Fibroblast of lung (primary cell): ENCODE results near the gene ROM1. TPM values are rescaled to one million over a fixed set of nuclear protein-coding genes. Genes with fewer than 3 reads are reported as not detected.

Experiments used
- DNase-seq, 2 donors: peaks; one replicate each; pipeline versions ENCODE4 v3.0.0 to v3.0.0-alpha.2; 2010; ENCODE audit warnings: low read depth in 2 of 2
- H2AFZ ChIP-seq: 2 replicates; pipeline ENCODE4 v1.5.1; 2012; ENCODE audit warnings: low read length, control low read depth, inconsistent platforms
- H3K27ac ChIP-seq: 2 replicates; pipeline ENCODE4 v1.5.1; 2011; ENCODE audit warnings: low read length, control low read depth; ENCODE audit not compliant: insufficient read depth
- H3K27me3 ChIP-seq: 2 replicates; pipeline ENCODE4 v1.5.1; 2011; ENCODE audit warnings: mild to moderate bottlenecking, low read length; ENCODE audit not compliant: control insufficient read depth, insufficient read depth
- H3K36me3 ChIP-seq: 2 replicates; pipeline ENCODE4 v1.5.1; 2011; ENCODE audit warnings: low read length; ENCODE audit not compliant: control insufficient read depth, insufficient read depth
- H3K4me1 ChIP-seq: 2 replicates; pipeline ENCODE4 v1.5.1; 2011; ENCODE audit warnings: low read length; ENCODE audit not compliant: control insufficient read depth, insufficient read depth; ENCODE audit errors: extremely low read depth
- H3K4me2 ChIP-seq: 2 replicates; pipeline ENCODE4 v1.5.1; 2011; ENCODE audit warnings: low read length, control low read depth; ENCODE audit not compliant: insufficient read depth; ENCODE audit errors: extremely low read depth
- H3K4me3 ChIP-seq, 4 experiments: fragments of 200-600 bp in 1 of 4; sonication (generic) in 1 of 4; replicated peaks in 1 of 4; 2 replicates each; pipeline ENCODE4 v1.5.1; 2011 to 2016; ENCODE audit warnings: low read length in 4 of 4, low read depth in 3 of 4, mild to moderate bottlenecking in 3 of 4, control low read depth in 2 of 4, inconsistent platforms in 1 of 4, mixed read lengths in 1 of 4; ENCODE audit not compliant: insufficient read depth in 1 of 4; ENCODE audit errors: control extremely low read depth in 1 of 4
- H3K79me2 ChIP-seq: 2 replicates; pipeline ENCODE4 v1.5.1; 2012; ENCODE audit warnings: mild to moderate bottlenecking, low read length, inconsistent platforms; ENCODE audit not compliant: control insufficient read depth, insufficient read depth
- H3K9ac ChIP-seq: 2 replicates; pipeline ENCODE4 v1.5.1; 2011; ENCODE audit warnings: mild to moderate bottlenecking, low read length, control low read depth; ENCODE audit not compliant: insufficient read depth
- H3K9me3 ChIP-seq: 2 replicates; pipeline ENCODE4 v1.5.1; 2012; ENCODE audit warnings: low read depth, low read length; ENCODE audit not compliant: control insufficient read depth, insufficient read depth
- H4K20me1 ChIP-seq: 2 replicates; pipeline ENCODE4 v1.5.1; 2011; ENCODE audit warnings: low read length; ENCODE audit not compliant: control insufficient read depth, insufficient read depth; ENCODE audit errors: extremely low read depth
- CTCF ChIP-seq, 2 donors: IDR thresholded peaks in 1 of 2; conservative IDR thresholded peaks in 1 of 2; 1 replicate in 1 of 2; 2 replicates in 1 of 2; pipeline ENCODE4 v1.5.1; 2011 to 2012; ENCODE audit warnings: low read length in 2 of 2, control low read depth in 1 of 2, inconsistent platforms in 1 of 2, low read depth in 1 of 2, mild to moderate bottlenecking in 1 of 2
- EZH2 ChIP-seq: IDR thresholded peaks from 2 replicates; pipeline ENCODE4 v1.5.1; 2012; ENCODE audit warnings: low read length, control low read depth, mild to moderate bottlenecking; ENCODE audit errors: missing control alignments
- polyA plus RNA-seq, 2 donors: library from polyadenylated mRNA; depleted of rRNA in 1 of 2; stranded (reverse) in 1 of 2; unstranded in 1 of 2; fragments of >200 nt; gene quantifications; 2 replicates each; pipeline ENCODE4 v1.2.1, GENCODE V29; 2011 to 2012; ENCODE audit warnings: missing spikeins in 1 of 2
- total RNA-seq: library from RNA; depleted of rRNA; stranded (reverse); fragments of >200 nt; gene quantifications from 2 replicates; pipeline ENCODE4 v1.2.1, GENCODE V29; 2014

ROM1 gene
- total and polyA plus RNA-seq, 2 donors (not counting 1 experiment from before 2014, with no cell fraction given), result 1.7 to 9.9 TPM

DNA sequence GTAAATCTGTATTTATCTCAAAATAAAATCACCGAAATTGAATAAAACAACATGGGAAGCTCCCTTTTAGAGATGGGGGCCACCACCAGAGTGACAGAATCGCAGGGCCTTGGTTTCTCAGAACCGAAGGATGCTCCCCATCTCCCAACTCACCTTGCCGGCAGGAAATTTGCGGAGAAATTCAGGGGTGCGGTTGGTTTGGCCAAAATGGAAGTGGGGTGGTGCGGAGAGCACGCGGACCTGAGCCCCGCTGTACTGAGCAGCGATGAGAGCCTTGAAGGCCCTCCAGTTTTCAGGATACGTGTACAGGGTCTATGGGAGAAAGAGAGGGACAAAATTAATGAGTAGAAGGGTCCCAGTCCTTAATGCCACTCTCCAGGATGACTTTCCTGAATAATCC is 40.6 kb upstream of the ROM1 start:
- H3K9me3 ChIP-seq, result no peaks in the 10 kb centered on the region
- H3K4me3 ChIP-seq, result peak overlapping the region; percentile 96 to 99 (median 99)
- H3K27me3 ChIP-seq, result no peaks in the 10 kb centered on the region
- H3K79me2 ChIP-seq, result peaks cover 66% of the 10 kb centered on the region
- peak overlapping the region; percentile 81 for H3K27ac ChIP-seq
- H3K4me2 ChIP-seq, result peak overlapping the region; percentile 89
- H3K36me3 ChIP-seq, result peaks cover 12% of the 10 kb centered on the region
- TF ChIP-seq EZH2, result no peak
- TF ChIP-seq CTCF (conservative IDR thresholded peaks at IDR 0.05 in 1 of 2, IDR thresholded peaks at IDR 0.05 in 1 of 2; ENCODE audit: low read depth in 1 of 2, low read length in 2 of 2), result no peak
- peaks cover 13% of the 10 kb centered on the region for H3K4me1 ChIP-seq
- DNase-seq, result no peak
- no peak overlapping the region for H2AFZ ChIP-seq
- no peaks in the 10 kb centered on the region for H4K20me1 ChIP-seq
- H3K9ac ChIP-seq, result peak overlapping the region; percentile 17

DNA sequence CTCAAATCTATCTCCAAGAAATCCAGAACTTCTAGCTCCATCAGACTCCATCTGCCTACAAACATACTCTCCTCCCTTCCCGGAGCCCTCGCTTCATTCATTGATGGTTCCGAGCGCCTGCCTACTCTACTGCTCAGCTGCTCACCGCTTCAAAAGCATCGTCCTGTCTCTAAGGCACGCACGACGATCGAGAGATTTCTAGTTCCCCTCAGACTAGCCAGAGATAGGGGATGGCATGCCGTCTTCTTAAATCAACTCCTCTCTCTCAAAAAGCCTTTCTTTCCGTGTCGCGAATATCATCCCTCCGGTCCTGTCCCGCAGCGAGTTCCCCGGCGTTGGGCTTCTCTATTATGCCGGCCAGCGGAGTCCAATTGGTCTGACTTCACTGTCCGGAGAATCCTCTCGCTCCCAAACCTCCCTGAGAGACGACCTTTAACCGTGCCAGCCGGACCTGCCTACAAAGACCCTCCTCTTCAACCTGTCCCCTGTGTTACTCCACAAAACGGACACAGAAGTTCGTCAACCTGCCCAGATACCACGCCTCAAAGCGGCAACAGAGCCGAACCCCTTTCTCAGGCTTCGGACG is 40.0 kb upstream of the ROM1 start:
- H3K36me3 ChIP-seq, result peaks cover 12% of the 10 kb centered on the region
- no peaks in the 10 kb centered on the region for H3K9me3 ChIP-seq
- TF ChIP-seq CTCF (conservative IDR thresholded peaks at IDR 0.05 in 1 of 2, IDR thresholded peaks at IDR 0.05 in 1 of 2; ENCODE audit: low read depth in 1 of 2, low read length in 2 of 2), result no peak
- TF ChIP-seq EZH2, result no peak
- no peaks in the 10 kb centered on the region for H4K20me1 ChIP-seq
- H2AFZ ChIP-seq, result peak overlapping the region; percentile 71
- peaks cover 63% of the 10 kb centered on the region for H3K79me2 ChIP-seq
- H3K4me1 ChIP-seq, result peaks cover 13% of the 10 kb centered on the region
- H3K4me3 ChIP-seq, result peak overlapping the region; percentile 96 to 99 (median 99)
- peak overlapping the region; percentile 81 for H3K27ac ChIP-seq
- peak overlapping the region; percentile 81 for H3K9ac ChIP-seq
- no peaks in the 10 kb centered on the region for H3K27me3 ChIP-seq
- DNase-seq, result no peak
- peak overlapping the region; percentile 89 for H3K4me2 ChIP-seq

- peak within 1 kb of the TSS; percentile 96 to 99 (median 99) for H3K4me3 ChIP-seq
- peak within 1 kb of the TSS; percentile 71 for H2AFZ ChIP-seq
- peaks cover 12% of the 10 kb centered on the region for H3K36me3 ChIP-seq
- H3K79me2 ChIP-seq, result peaks cover 60% of the 10 kb centered on the region
- peaks cover 13% of the 10 kb centered on the region for H3K4me1 ChIP-seq
- no peaks in the 10 kb centered on the region for H3K9me3 ChIP-seq
- H3K27me3 ChIP-seq, result no peaks in the 10 kb centered on the region
- peak within 1 kb of the TSS; percentile 92 for H3K9ac ChIP-seq
- peak within 1 kb of the TSS; percentile 97 for H3K4me2 ChIP-seq
- TF ChIP-seq EZH2 (no peak), CTCF (conservative IDR thresholded peaks at IDR 0.05 in 1 of 2, IDR thresholded peaks at IDR 0.05 in 1 of 2; ENCODE audit: low read depth in 1 of 2, low read length in 2 of 2) (no peak)
- DNase-seq, result peak; percentile 100
- H4K20me1 ChIP-seq, result no peaks in the 10 kb centered on the region
- H3K27ac ChIP-seq, result peak within 1 kb of the TSS; percentile 88
Measured at GRCh38 chr11:62573592-62574362, 39.3 kb upstream of the ROM1 start, which contains the start of gene EEF1G. EEF1G (minus strand) TSS chr11:62573891; CDS start chr11:62573842, 49 bp downstream.
